ENCODE measurements around the gene CERS6. TPM values are rescaled to one million over a fixed set of nuclear protein-coding genes. Genes with fewer than 3 reads are reported as not detected.

CERS6 gene
- total and polyA plus RNA-seq, 2 of the 8 experiments (the other 6 are each of a cell fraction or from before 2014, with no cell fraction given): 6.8 to 28.2 TPM

DNA sequence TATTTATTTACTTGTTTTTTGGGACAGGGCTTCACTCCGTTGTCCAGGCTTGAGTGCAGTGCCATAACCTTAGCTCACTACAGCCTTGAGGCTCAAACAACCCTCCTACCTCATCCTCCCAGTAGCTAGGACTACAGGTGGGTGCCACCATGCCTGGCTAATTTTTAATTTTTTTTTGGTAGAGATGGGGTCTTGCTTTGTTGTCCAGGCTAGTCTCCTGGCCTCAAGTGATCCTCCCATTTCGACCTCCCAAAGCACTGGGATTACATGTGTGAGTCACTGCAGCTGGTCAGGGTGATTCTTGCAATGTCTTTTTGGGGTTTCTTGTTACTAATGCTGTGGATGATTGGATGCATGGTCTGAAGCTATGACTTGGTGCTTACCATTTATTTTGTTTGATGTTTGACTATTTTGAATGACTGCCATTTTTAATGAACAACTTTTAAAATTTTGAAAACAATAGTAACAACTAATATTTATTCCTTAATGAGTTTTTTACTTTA, 6.5 kb downstream of the CERS6 start:
- H3K4me1 ChIP-seq (replicated peaks in 1 of 4; ENCODE audit: control insufficient read depth in 3 of 4, insufficient read depth in 4 of 4, low read length in 3 of 4): peaks cover 0 to 9% (median 5%) of the 10 kb centered on the region in 4 experiments; a peak in 3 of 7 replicates
- FAIRE-seq (no peak), DNase-seq (ENCODE audit: low read depth in 1 of 2, low spot score in 2 of 2) (no peak)
- H2AK5ac ChIP-seq (ENCODE audit: low read depth, low read length): no peak overlapping the region
- no peak overlapping the region for H2AFZ ChIP-seq (ENCODE audit: low read length)
- peaks cover 6% of the 10 kb centered on the region for H3K79me1 ChIP-seq (ENCODE audit: low read depth, low read length)
- no peak overlapping the region for H4K5ac ChIP-seq (ENCODE audit: insufficient read length, low read depth, low read length)
- no peaks in the 10 kb centered on the region for H3K27me3 ChIP-seq (replicated peaks in 1 of 4; ENCODE audit: control insufficient read depth in 3 of 4, extremely low read depth in 1 of 4, insufficient read depth in 3 of 4, low read length in 3 of 4)
- 96% methylated on average over 2 of the region's 2 CpGs; no CpG with 5 or more reads in 1 of the 2 experiments for WGBS, 2 experiments (ENCODE audit: extremely low coverage in 1 of 2, insufficient coverage in 1 of 2, insufficient read length in 1 of 2, insufficient replicate concordance in 2 of 2, low coverage in 1 of 2, low lambda C conversion rate in 2 of 2, missing lambda C conversion rate in 1 of 2)
- H2BK12ac ChIP-seq (ENCODE audit: low read depth, low read length): no peak overlapping the region
- no peak overlapping the region for H3K4ac ChIP-seq (replicated peaks; ENCODE audit: insufficient read length, low read depth, low read length)
- no peak overlapping the region for H4K91ac ChIP-seq (replicated peaks; ENCODE audit: insufficient read length, low read length)
- H2BK20ac ChIP-seq (ENCODE audit: low read length): no peak overlapping the region
- H2BK15ac ChIP-seq (ENCODE audit: low read length): no peak overlapping the region
- H3K4me2 ChIP-seq (ENCODE audit: insufficient read depth in 1 of 2, low read depth in 2 of 2, low read length in 2 of 2): no peak overlapping the region
- H3K9ac ChIP-seq (replicated peaks in 1 of 4; ENCODE audit: extremely low read depth in 1 of 4, low read depth in 3 of 4, low read length in 3 of 4): no peak overlapping the region
- ChIA-PET CTCF (ENCODE audit: partially characterized antibody) (interaction anchor here (0.7 to 0.9 kb wide), 2 partner anchors 8 to 113 kb away, joined by 3 read pairs; no protein-coding TSS in a partner anchor), POLR2A (ENCODE audit: partially characterized antibody) (no interaction called here)
- H3K4me3 ChIP-seq (ENCODE audit: extremely low read depth in 1 of 4, insufficient read depth in 2 of 4, low read depth in 3 of 4, low read length in 4 of 4): no peak overlapping the region
- H3K18ac ChIP-seq (ENCODE audit: extremely low read depth, low read length): no peak overlapping the region
- peaks cover 12% of the 10 kb centered on the region in 2 experiments for H4K20me1 ChIP-seq (replicated peaks in 1 of 2; ENCODE audit: control insufficient read depth in 1 of 2, insufficient read depth in 2 of 2, low read length in 2 of 2)
- no peaks in the 10 kb centered on the region for H3K9me3 ChIP-seq (ENCODE audit: insufficient read depth in 2 of 2, low read depth in 1 of 2, low read length in 1 of 2)
- no peak overlapping the region for H4K8ac ChIP-seq (ENCODE audit: extremely low read depth, insufficient read depth, low read length)
- H2BK5ac ChIP-seq (ENCODE audit: low read depth, low read length): no peak overlapping the region
- peaks cover 5 to 98% of the 10 kb centered on the region in 2 experiments for H3K79me2 ChIP-seq (ENCODE audit: control insufficient read depth in 1 of 2, insufficient read depth in 2 of 2, low read length in 2 of 2)
- H3K36me3 ChIP-seq (ENCODE audit: control insufficient read depth in 2 of 4, insufficient read depth in 4 of 4, low read length in 3 of 4): no peaks in the 10 kb centered on the region
- no peak overlapping the region for H3K23ac ChIP-seq (ENCODE audit: insufficient read length)
- H3K56ac ChIP-seq (replicated peaks; ENCODE audit: insufficient read length, low read depth, low read length): no peak overlapping the region
- H3K23me2 ChIP-seq (ENCODE audit: low read depth, low read length): no peaks in the 10 kb centered on the region; the same call in 1 of the 2 replicates
- no peak overlapping the region for H3K27ac ChIP-seq (ENCODE audit: low read depth, low read length)
- H2BK120ac ChIP-seq (replicated peaks; ENCODE audit: low read depth, low read length): no peak overlapping the region
- H3K14ac ChIP-seq (ENCODE audit: insufficient read length): no peak overlapping the region
- TF ChIP-seq EP300 (IDR thresholded peaks at IDR 0.05; ENCODE audit: borderline replicate concordance in 1 of 2, low read depth in 2 of 2, low read length in 2 of 2) (no peak), SIN3A (conservative IDR thresholded peaks at IDR 0.05 in 1 of 2, IDR thresholded peaks at IDR 0.05 in 1 of 2; ENCODE audit: low read depth in 1 of 2, low read length in 2 of 2) (no peak), CHD2 (IDR thresholded peaks at IDR 0.05; ENCODE audit: low read length) (no peak), RNF2 (IDR thresholded peaks at IDR 0.05; ENCODE audit: borderline replicate concordance, low read depth, low read length, missing control alignments, poor library complexity, severe bottlenecking) (no peak), HDAC2 (IDR thresholded peaks at IDR 0.05; ENCODE audit: borderline replicate concordance in 1 of 2, low read depth in 2 of 2, low read length in 2 of 2) (no peak), CHD1 (IDR thresholded peaks at IDR 0.05; ENCODE audit: low read depth, low read length) (no peak), YY1 (IDR thresholded peaks at IDR 0.05; ENCODE audit: low read depth, low read length) (no peak), POLR2A (IDR thresholded peaks at IDR 0.05; ENCODE audit: control extremely low read depth in 1 of 2, low read depth in 2 of 2, low read length in 2 of 2) (no peak), RBBP5 (IDR thresholded peaks at IDR 0.05; ENCODE audit: borderline replicate concordance, low read depth, low read length) (no peak)
- TF ChIP-seq, protein P1, sequence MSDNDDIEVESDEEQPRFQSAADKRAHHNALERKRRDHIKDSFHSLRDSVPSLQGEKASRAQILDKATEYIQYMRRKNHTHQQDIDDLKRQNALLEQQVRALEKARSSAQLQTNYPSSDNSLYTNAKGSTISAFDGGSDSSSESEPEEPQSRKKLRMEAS (IDR thresholded peaks at IDR 0.05): no peak
